ENCODE measurements around the gene GLT1D1. TPM values are rescaled to one million over a fixed set of nuclear protein-coding genes. Genes with fewer than 3 reads are reported as not detected.

GLT1D1 gene
- total and polyA plus RNA-seq, 2 experiments from 2014 or later, result 1.4 to 4.4 TPM

GRCh38 chr12:128909653-128910052, 56.4 kb downstream of the GLT1D1 start:
- Mint-ChIP-seq H3K9me3 (peaks cover 77% of the 10 kb centered on the region), H3K36me3 (ENCODE audit: low read depth) (peaks cover 15% of the 10 kb centered on the region), H3K4me3 (no peak overlapping the region), H3K27ac (no peak overlapping the region), H3K4me1 (no peaks in the 10 kb centered on the region), H3K27me3 (ENCODE audit: insufficient read depth, low read depth, poor library complexity) (no peaks in the 10 kb centered on the region)
- Histone ChIP-seq H4K20me1 (replicated peaks; ENCODE audit: insufficient read depth) (no peaks in the 10 kb centered on the region), H3K4me2 (no peak overlapping the region), H3F3A (replicated peaks; ENCODE audit: low read depth) (no peaks in the 10 kb centered on the region), H3K4me3 (no peak overlapping the region), H2AFZ (no peak overlapping the region), H3K4me1 (ENCODE audit: insufficient read depth) (no peaks in the 10 kb centered on the region), H3K9me2 (ENCODE audit: insufficient read depth) (no peaks in the 10 kb centered on the region), H3K79me2 (replicated peaks; ENCODE audit: insufficient read depth) (no peaks in the 10 kb centered on the region), H3K27ac (ENCODE audit: low read depth) (no peak overlapping the region), H3K27me3 (ENCODE audit: insufficient read depth) (no peaks in the 10 kb centered on the region), H3K36me3 (ENCODE audit: insufficient read depth) (no peaks in the 10 kb centered on the region)
- DNase-seq (ENCODE audit: low spot score) (no peak), ATAC-seq (no peak)
- TF ChIP-seq POLR2AphosphoS5 (IDR thresholded peaks at IDR 0.05; ENCODE audit: low read depth) (no peak), NANOG (IDR thresholded peaks at IDR 0.05; ENCODE audit: borderline replicate concordance) (no peak), ETS1 (IDR thresholded peaks at IDR 0.05) (no peak), STAT1 (IDR thresholded peaks at IDR 0.05; ENCODE audit: unreplicated experiment) (no peak), ZNF114 (CRISPR knock-in tag; IDR thresholded peaks at IDR 0.05) (no peak), EZH2 (IDR thresholded peaks at IDR 0.05; ENCODE audit: low read depth, unreplicated experiment) (no peak), JUNB (IDR thresholded peaks at IDR 0.05; ENCODE audit: unreplicated experiment) (no peak), CTCF (conservative IDR thresholded peaks at IDR 0.05; ENCODE audit: low read depth in 2 of 2) (no peak), ZNF462 (CRISPR knock-in tag; IDR thresholded peaks at IDR 0.05) (no peak), CREB1 (CRISPR knock-in tag; IDR thresholded peaks at IDR 0.05; ENCODE audit: low read depth) (no peak), REST (IDR thresholded peaks at IDR 0.05; ENCODE audit: unreplicated experiment) (no peak), ZNF331 (CRISPR knock-in tag; IDR thresholded peaks at IDR 0.05; ENCODE audit: low read depth) (no peak), EZH2phosphoT487 (IDR thresholded peaks at IDR 0.05; ENCODE audit: unreplicated experiment) (no peak)
